HUES64 (cell line): Measurements from ENCODE around the gene PDGFRA.

Experiments used
- H3K27ac ChIP-seq: 2 replicates; pipeline ENCODE4 v1.7.0; 2013; ENCODE audit warnings: low read depth, low read length, inconsistent platforms
- H3K27me3 ChIP-seq: 2 replicates; pipeline ENCODE4 v1.6.1; 2013; ENCODE audit warnings: mild to moderate bottlenecking, low read length; ENCODE audit not compliant: insufficient read depth
- H3K36me3 ChIP-seq: 2 replicates; pipeline ENCODE4 v1.6.1; 2013; ENCODE audit warnings: mild to moderate bottlenecking, low read length; ENCODE audit not compliant: insufficient read depth
- H3K4me1 ChIP-seq: 2 replicates; pipeline ENCODE4 v1.6.1; 2013; ENCODE audit warnings: mild to moderate bottlenecking, low read length, moderate library complexity; ENCODE audit not compliant: insufficient read depth
- H3K4me3 ChIP-seq: 2 replicates; pipeline ENCODE4 v1.5.1; 2013; ENCODE audit warnings: mild to moderate bottlenecking, low read length, moderate library complexity
- H3K9ac ChIP-seq: 2 replicates; pipeline ENCODE4 v1.6.1; 2013; ENCODE audit warnings: mild to moderate bottlenecking, low read depth, low read length
- H3K9me3 ChIP-seq: 2 replicates; pipeline ENCODE4 v1.6.1; 2013; ENCODE audit warnings: low read depth, low read length; ENCODE audit not compliant: insufficient read depth
- WGBS: fragments of 150-250, 120-280 bp; methylation state at CpG from one replicate; pipeline ENCODE4 v1.1.7; 2013; ENCODE audit warnings: missing lambda C conversion rate; 5-methylcytosine and 5-hydroxymethylcytosine counted together

The PDGFRA gene

DNA sequence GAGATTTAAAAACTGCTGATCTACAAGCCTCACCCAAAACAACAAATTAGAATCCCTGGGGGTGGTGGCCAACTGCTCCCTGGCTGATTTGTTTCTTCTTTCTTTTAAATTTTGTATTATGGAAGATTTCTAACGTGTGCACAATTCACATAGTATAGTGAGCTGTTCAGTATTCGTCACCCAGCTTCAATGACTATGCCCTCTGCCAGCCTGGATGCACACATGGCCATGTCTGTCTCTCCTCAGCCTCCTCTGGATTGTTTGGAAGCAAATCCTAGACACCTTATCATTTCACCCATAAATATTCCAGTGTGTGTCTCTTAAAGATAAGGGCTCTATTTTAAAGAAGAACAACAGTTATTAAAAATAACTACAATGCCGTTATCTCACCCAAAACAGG lies 61.9 kb downstream of the PDGFRA start:
- Histone ChIP-seq H3K36me3 (peaks cover 12% of the 10 kb centered on the region), H3K9me3 (no peaks in the 10 kb centered on the region), H3K27ac (no peak overlapping the region), H3K9ac (no peak overlapping the region), H3K4me3 (no peak overlapping the region), H3K27me3 (no peaks in the 10 kb centered on the region), H3K4me1 (no peaks in the 10 kb centered on the region)
- WGBS, result 97% methylated on average over 3 of the region's 3 CpGs

DNA sequence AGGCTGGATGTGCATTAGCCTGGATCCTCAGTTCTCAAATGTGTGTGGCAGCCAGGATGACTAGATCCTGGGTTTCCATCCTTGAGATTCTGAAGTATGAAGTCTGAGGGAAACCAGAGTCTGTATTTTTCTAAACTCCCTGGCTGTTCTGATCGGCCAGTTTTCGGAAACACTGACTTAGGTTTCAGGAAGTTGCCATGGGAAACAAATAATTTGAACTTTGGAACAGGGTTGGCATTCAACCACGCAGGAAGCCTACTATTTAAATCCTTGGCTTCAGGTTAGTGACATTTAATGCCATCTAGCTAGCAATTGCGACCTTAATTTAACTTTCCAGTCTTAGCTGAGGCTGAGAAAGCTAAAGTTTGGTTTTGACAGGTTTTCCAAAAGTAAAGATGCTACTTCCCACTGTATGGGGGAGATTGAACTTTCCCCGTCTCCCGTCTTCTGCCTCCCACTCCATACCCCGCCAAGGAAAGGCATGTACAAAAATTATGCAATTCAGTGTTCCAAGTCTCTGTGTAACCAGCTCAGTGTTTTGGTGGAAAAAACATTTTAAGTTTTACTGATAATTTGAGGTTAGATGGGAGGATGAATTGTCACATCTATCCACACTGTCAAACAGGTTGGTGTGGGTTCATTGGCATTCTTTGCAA lies 67.6 kb downstream of the PDGFRA start:
- WGBS, result 96% methylated on average over 7 of the region's 7 CpGs
- 0 out of 2 replicates have a peak, but pooled peaks cover 6% of the 10 kb centered on the region for H3K9me3 ChIP-seq
- no peak overlapping the region for H3K4me3 ChIP-seq
- H3K9ac ChIP-seq, result no peak overlapping the region
- H3K27me3 ChIP-seq, result no peaks in the 10 kb centered on the region
- H3K36me3 ChIP-seq, result no peaks in the 10 kb centered on the region
- H3K4me1 ChIP-seq, result no peaks in the 10 kb centered on the region
- H3K27ac ChIP-seq, result no peak overlapping the region

DNA sequence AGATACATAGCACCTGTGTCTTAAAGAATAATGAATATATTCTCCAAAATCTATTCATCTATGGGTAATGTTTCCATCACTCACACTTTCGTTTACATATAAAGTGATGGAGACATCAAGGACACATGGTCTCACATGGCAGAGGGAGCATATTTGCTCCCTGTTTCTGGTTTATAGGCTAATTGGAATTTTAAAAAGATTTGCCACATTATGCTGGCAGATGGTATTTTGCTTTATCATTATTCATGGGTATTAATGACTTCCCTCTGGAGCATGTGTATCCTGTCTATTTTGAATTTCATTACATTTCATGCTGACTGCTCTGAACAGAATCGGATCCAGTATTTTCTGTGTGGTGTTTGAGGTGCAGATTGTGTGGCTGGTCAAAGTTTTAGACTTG lies 79.0 kb downstream of the PDGFRA start:
- Histone ChIP-seq H3K27ac (no peak overlapping the region), H3K36me3 (no peaks in the 10 kb centered on the region), H3K9me3 (0 out of 2 replicates have a peak, but pooled peaks cover 3% of the 10 kb centered on the region), H3K4me1 (no peaks in the 10 kb centered on the region), H3K27me3 (peaks cover 2% of the 10 kb centered on the region; the same call in 1 of the 2 replicates), H3K9ac (no peak overlapping the region), H3K4me3 (no peak overlapping the region)
- WGBS, result 100% methylated on average over 2 of the region's 2 CpGs

DNA sequence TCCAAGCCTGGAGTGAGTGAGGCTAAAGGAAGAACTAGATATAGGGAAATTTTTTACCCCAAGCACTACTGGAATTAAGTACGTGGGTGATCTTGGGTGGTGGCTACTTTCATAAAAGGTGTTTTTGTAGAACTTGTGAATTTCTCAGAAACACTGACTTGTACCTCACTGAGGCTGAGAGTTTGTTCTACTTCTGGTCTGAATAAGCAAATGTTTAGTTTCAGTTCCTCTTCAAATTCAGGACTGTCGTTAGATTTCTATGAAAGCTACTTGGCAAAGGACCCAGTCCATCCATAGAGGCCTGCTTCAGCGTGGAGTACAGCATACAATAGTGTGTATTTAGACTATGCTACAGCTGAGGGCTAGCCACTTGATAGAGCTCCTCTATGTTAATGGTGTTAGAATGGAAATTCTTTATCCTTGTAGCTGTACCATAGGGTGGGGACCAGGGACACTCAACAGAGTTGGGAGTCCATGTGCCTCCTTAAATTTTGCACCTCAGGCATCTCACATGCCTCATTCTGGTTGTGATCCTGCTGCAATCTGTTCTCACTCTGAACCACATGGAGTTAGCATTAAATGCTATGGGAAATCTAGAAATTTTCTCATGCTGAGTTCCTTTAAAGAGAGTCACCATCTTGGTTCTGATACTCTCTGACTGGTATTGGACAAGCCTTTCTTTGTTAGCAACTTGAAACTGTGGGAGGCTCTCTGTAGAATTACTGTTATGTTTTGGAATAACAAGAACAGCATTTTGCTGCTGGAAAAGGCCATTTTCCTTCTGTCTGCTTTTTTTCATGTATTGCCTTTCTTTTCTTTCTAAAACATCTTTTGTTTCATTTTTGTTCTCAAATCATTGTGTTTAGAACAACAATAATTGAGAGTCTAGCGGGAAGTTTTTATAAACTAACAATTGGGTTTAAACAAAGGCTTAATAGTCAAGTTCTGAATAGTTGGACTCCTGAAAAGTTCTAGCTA lies 86.8 kb downstream of the PDGFRA start:
- no peaks in the 10 kb centered on the region for H3K36me3 ChIP-seq
- 95% methylated on average over 3 of the region's 4 CpGs for WGBS
- H3K9me3 ChIP-seq, result no peaks in the 10 kb centered on the region
- H3K9ac ChIP-seq, result no peak overlapping the region
- no peak overlapping the region for H3K4me3 ChIP-seq
- no peak overlapping the region for H3K27ac ChIP-seq
- no peaks in the 10 kb centered on the region for H3K4me1 ChIP-seq
- H3K27me3 ChIP-seq, result no peaks in the 10 kb centered on the region

DNA sequence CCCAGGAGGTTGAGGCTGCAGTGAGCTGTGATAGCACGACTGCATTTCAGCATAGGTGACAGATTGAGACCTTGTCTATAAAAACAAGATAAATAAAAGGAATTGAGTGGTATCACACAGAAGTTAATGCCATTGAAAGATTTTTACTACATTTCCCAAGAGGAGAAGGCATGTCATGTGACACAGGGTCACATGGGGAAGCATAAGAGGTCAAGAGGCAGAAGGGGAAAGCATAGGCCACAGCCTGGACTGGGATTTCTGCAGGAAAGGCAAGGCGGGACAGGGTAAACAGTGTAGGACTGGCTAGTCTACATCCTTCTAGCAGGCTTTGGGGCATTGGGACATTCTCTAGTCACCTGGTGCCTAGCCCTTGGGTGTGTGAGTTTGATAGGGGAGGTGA lies 88.6 kb downstream of the PDGFRA start:
- WGBS, result 98% methylated on average over 2 of the region's 2 CpGs
- H3K36me3 ChIP-seq, result no peaks in the 10 kb centered on the region
- H3K27ac ChIP-seq, result no peak overlapping the region
- H3K9me3 ChIP-seq, result no peaks in the 10 kb centered on the region
- H3K4me1 ChIP-seq, result no peaks in the 10 kb centered on the region
- H3K27me3 ChIP-seq, result no peaks in the 10 kb centered on the region
- H3K4me3 ChIP-seq, result no peak overlapping the region
- H3K9ac ChIP-seq, result no peak overlapping the region

DNA sequence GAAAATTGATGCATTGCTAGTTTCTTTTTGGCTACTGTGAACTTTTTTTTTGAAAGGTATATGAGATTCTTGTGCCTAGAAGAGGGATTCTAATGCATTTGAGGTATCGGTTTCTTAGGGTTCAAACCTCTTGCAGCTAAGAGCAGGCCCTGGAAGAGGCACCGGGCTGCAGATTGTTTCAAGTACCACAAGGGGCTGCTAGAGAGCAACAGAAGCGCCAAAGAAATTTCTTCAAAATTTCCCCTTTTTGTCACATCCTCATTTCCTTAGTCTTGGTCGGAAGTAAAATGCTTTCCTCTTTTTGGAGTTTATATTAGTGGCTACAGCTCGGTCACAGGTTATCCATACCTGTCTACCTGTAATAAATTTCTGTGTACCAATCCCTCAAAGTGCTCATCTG lies 89.8 kb downstream of the PDGFRA start:
- H3K36me3 ChIP-seq, result no peaks in the 10 kb centered on the region
- 38% methylated on average over 5 of the region's 5 CpGs for WGBS
- H3K4me3 ChIP-seq, result no peak overlapping the region
- H3K9ac ChIP-seq, result no peak overlapping the region
- no peaks in the 10 kb centered on the region for H3K9me3 ChIP-seq
- H3K4me1 ChIP-seq, result no peaks in the 10 kb centered on the region
- no peak overlapping the region for H3K27ac ChIP-seq
- no peaks in the 10 kb centered on the region for H3K27me3 ChIP-seq

DNA sequence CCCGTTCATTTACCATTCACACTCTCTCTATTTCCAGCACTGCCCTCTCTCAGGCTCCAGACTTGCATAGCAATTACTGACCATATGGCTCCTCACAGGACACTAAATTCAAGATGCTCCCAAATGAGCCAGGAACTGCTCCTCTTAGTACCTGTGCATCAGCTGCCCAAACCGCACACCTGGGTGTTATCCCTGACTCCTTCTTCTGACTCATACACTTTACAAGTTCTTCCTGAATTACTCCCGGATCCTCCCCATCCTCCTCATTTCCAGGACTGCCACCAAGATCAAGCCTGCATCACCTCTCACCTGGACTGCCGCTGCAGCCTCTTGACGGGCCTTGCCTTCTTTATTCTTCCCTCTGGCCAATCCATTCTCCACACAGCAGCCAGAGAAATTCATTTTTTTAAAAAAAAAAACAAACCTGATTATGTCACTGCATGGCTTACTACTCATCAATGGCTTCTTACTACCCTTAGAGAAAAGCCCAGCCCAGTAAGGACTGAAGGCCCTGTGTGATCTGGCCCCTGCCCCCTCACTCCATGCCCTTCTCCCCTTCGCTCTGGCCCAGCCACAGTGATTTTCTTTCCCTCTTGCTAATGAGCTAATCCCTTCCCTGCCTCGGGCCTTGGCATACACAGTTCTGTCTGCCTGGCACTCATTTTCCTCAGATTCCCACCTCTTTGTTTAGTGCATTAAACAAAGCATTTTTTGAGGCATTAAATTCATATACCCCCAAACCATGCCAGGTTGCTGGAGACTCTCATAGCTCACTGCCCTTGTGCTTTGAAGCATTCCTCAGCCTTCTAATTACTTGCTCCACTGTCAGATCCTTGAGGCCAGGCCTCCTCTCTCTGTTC lies 92.0 kb downstream of the PDGFRA start:
- no peaks in the 10 kb centered on the region for H3K27me3 ChIP-seq
- H3K36me3 ChIP-seq, result no peaks in the 10 kb centered on the region
- 92% methylated on average over 7 of the region's 7 CpGs for WGBS
- no peak overlapping the region for H3K4me3 ChIP-seq
- no peaks in the 10 kb centered on the region for H3K4me1 ChIP-seq
- no peak overlapping the region for H3K27ac ChIP-seq
- H3K9me3 ChIP-seq, result no peaks in the 10 kb centered on the region
- H3K9ac ChIP-seq, result no peak overlapping the region

DNA sequence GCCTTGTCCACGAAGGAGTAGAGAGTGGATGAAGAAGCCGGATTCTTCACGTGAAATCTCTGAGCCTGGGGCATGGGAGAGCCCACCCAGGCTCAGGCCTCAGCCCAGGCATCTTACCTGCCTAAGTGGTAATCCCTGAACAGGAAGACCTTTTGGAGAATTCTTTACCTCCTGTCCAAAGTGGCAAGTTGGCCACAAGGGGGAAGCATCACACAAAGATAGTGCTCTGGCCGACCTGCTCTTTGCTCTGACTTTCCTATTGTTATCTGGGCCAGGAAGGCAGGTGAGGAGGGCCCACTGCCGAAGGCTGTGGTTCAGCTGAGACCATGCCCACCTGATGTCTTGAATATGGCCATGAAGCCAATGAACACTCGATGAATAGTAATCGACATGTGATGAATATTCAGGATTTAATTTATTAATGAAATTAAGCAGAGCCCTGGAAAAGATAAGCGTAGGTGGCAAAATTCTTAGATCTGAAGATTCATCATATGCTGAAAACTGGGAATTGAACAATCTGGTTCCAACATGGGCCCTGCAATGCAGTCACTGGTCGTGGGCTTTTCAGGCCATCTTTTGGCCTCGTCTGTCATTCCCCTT lies 93.8 kb downstream of the PDGFRA start:
- Histone ChIP-seq H3K4me1 (no peaks in the 10 kb centered on the region), H3K27me3 (no peaks in the 10 kb centered on the region), H3K9ac (no peak overlapping the region), H3K4me3 (no peak overlapping the region), H3K9me3 (peaks cover 12% of the 10 kb centered on the region), H3K27ac (no peak overlapping the region), H3K36me3 (no peaks in the 10 kb centered on the region)
- WGBS, result 39% methylated on average over 10 of the region's 10 CpGs

DNA sequence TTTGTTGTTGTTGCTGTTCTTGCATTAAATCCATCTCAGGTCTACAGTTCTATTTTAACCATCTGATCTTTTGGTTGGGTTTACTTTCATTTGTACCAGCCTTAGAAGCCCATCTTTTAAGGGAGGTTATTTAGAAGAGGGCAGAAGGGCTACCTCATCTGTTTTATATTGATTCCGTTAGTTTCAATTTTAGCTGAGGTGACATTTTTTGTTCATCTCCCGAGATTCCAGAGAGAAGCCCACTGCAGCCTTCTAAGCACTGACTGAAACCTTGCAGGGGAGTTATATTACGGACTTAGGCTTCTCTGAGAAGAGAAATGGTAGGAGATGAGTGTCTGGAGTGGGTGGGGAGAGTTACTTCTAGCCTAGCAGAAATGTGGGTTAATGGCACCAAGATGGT lies 101.8 kb downstream of the PDGFRA start:
- Histone ChIP-seq H3K27ac (no peak overlapping the region), H3K9me3 (peaks cover 12% of the 10 kb centered on the region), H3K4me3 (no peak overlapping the region), H3K4me1 (no peaks in the 10 kb centered on the region), H3K36me3 (no peaks in the 10 kb centered on the region), H3K9ac (no peak overlapping the region), H3K27me3 (no peaks in the 10 kb centered on the region)
- WGBS, result 91% methylated on average over 3 of the region's 3 CpGs

DNA sequence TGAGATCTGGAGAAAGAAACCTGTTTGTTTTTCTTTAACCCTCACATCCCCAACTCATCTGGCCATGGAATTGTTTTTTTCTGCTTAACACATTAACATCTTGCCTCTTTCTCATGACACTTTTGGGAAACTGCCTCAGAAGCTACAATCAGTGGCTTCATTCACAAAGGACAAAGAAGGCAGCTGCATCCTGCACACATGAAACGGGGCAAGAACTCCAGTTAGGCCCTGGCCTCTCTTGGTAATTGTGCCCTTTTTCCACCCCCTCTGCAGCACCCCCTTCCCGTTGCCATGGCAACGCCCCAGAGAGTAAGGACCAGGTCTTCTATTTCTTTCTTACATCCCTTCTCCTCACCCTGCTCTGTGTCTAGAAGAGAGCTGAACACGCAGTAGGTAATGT lies 103.4 kb downstream of the PDGFRA start:
- no peaks in the 10 kb centered on the region for H3K9me3 ChIP-seq
- no peak overlapping the region for H3K9ac ChIP-seq
- no peaks in the 10 kb centered on the region for H3K4me1 ChIP-seq
- no peak overlapping the region for H3K4me3 ChIP-seq
- WGBS, result 90% methylated on average over 4 of the region's 4 CpGs
- H3K27me3 ChIP-seq, result no peaks in the 10 kb centered on the region
- no peaks in the 10 kb centered on the region for H3K36me3 ChIP-seq
- H3K27ac ChIP-seq, result no peak overlapping the region
